Stimulated activated CD4-positive, alpha-beta T cell treated with anti-CD3 and anti-CD28 coated beads, Interleukin-12 subunit alpha, Interleukin-12 subunit beta, amount 100 ng/mL, for 4 hours (primary cell): Measurements from ENCODE around the gene VPS13C.
"Not testable (repeated sequence)": the region's sequence is repeated elsewhere in the genome, so short reads cannot be mapped to it uniquely, and the experiment has no call there.

Experiments
- DNase-seq: peaks from one replicate; pipeline ENCODE4 v3.0.0-alpha.2; 2020

The VPS13C gene

GRCh38 chr15:62071711-62072308, 11.6 kb upstream of the VPS13C start:
- DNase-seq: no peak

GRCh38 chr15:62069551-62069950, 9.3 kb upstream of the VPS13C start:
- no peak for DNase-seq

- no peak for DNase-seq
Observed at GRCh38 chr15:62068810-62069167, 8.5 kb upstream of the VPS13C start.

- peak; percentile 13 for DNase-seq
Observed at GRCh38 chr15:62068071-62068809, 8.0 kb upstream of the VPS13C start.

- DNase-seq: peak; percentile 21
Observed at GRCh38 chr15:62067448-62068044, 7.3 kb upstream of the VPS13C start.

GRCh38 chr15:62066663-62067447, 6.6 kb upstream of the VPS13C start, which contains the start of gene C2CD4A:
C2CD4A (plus strand) TSS chr15:62066977; CDS start chr15:62067614, 637 bp downstream.
- peak; percentile 57 for DNase-seq

- DNase-seq: no peak
Observed at GRCh38 chr15:62063825-62064635, 3.8 kb upstream of the VPS13C start.

- DNase-seq: no peak
Observed at GRCh38 chr15:62060896-62061280, 641 bp upstream of the VPS13C start.

- DNase-seq: peak; percentile 35
Observed at GRCh38 chr15:62059816-62060112, 483 bp downstream of the VPS13C start.

GRCh38 chr15:62059108-62059815, 985 bp downstream of the VPS13C start:
- DNase-seq: no peak

GRCh38 chr15:62058327-62059028, 1.8 kb downstream of the VPS13C start:
- no peak for DNase-seq

GRCh38 chr15:62057341-62057980, 2.8 kb downstream of the VPS13C start:
- DNase-seq: no peak

GRCh38 chr15:62054979-62055378, 5.3 kb downstream of the VPS13C start:
- DNase-seq: no peak

GRCh38 chr15:62053439-62054085, 6.7 kb downstream of the VPS13C start:
- no peak for DNase-seq

GRCh38 chr15:62052713-62053112, 7.5 kb downstream of the VPS13C start:
- no peak for DNase-seq

- no peak for DNase-seq
Observed at GRCh38 chr15:62051166-62051565, 9.1 kb downstream of the VPS13C start.

- no peak for DNase-seq
Observed at GRCh38 chr15:62050115-62050514, 10.1 kb downstream of the VPS13C start.

- not testable (repeated sequence) for DNase-seq
Observed at GRCh38 chr15:62048254-62048653, 12.0 kb downstream of the VPS13C start.

GRCh38 chr15:62047282-62047827, 12.9 kb downstream of the VPS13C start:
- no peak for DNase-seq
